ENCODE results near the gene NME5.

Gene NME5

DNA sequence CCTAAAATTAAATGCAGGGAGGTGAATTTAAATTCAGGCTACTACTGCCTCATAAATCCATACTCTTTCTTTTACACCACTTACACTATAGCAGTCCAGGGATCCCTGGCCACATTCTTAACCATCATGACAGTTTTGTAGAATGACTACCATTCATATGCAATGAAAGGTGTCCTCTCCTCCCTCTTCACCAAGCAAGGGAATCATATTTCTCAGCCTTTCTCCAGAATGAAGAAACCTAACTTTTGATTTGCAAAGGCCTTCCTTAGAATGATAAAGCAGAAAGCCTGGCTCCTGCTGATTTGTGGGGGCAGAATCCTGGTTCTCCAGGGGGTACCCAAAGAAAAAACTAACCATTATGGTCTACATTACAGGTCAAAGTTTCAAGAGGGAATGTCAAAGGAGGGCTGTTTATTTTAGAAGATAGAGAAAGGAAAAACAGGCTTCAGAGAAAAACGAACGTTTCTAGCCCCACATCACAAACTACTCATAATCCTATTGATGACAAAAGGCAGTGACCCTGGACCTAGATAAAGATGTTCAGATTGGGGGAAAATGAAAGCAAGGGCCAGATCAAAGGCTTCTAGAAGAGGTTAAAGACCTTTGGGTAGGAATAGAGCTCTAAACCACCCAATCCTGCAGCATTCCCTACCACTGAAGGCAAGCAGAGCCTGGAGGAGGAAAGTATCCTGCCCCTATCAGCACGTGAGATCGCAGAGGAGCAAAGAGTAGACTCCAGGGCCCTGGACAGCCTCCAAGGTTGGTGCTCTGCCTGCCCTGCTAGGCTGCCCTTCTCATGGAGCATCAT is 43.9 kb downstream of the NME5 start:
- TF ChIP-seq CTCF (IDR thresholded peaks at IDR 0.05; ENCODE audit: low read depth, low read length): no peak
- DNase-seq (ENCODE audit: extremely low read depth, low read depth): no peak

GRCh38 chr5:138093036-138093435 is 46.2 kb downstream of the NME5 start:
- TF ChIP-seq CTCF (IDR thresholded peaks at IDR 0.05; ENCODE audit: low read depth, low read length): no peak
- DNase-seq (ENCODE audit: extremely low read depth, low read depth): no peak

- TF ChIP-seq CTCF (IDR thresholded peaks at IDR 0.05; ENCODE audit: low read depth, low read length): no peak
- no peak for DNase-seq (ENCODE audit: extremely low read depth, low read depth)
Observed at GRCh38 chr5:138092301-138092700, 46.9 kb downstream of the NME5 start.

DNA sequence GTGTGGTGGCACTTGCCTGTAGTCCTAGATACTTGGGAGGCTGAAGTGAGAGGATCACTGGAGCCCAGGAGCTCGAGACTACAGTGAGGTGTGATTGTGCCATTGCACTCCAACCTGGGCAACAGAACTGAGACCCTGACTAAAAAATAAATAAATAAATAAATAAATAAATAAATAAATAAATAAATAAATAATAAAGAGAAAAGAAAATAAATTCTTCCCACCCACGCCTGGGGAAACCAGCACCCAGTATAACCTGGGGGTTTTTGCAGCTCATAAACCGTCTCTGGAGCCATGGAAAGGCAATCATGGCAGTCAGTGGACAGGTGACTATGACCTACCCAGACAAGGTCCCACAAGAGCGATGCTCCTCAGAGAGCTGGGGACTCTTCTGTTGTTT is 47.5 kb downstream of the NME5 start:
- no peak for TF ChIP-seq CTCF (IDR thresholded peaks at IDR 0.05; ENCODE audit: low read depth, low read length)
- DNase-seq (ENCODE audit: extremely low read depth, low read depth): no peak

DNA sequence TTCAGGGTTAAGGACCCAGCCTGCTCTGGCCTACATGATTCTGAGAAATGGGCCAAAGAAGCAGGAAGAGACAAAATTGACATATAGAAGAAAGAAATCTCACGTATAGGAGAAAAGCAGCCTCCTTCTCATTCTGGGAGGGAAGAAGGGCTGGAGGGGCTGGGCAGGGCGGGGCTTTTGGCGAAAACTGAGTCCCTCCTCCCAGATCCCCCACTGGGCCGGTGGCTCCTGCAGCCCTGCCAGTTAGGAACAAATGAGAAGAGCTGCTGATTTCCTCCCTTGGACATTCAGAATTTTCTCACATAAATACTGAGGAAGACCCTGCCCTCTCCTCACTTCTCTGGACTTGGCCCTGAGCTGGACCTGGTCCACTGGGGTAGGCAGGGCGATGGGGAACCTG is 55.5 kb downstream of the NME5 start, which contains the start of gene WNT8A:
Gene WNT8A (plus strand): TSS at position 332 of the 400 bp plus-strand sequence. CDS start 95 bp downstream, outside the sequence.
- DNase-seq (ENCODE audit: extremely low read depth, low read depth): no peak
- no peak for TF ChIP-seq CTCF (IDR thresholded peaks at IDR 0.05; ENCODE audit: low read depth, low read length)

DNA sequence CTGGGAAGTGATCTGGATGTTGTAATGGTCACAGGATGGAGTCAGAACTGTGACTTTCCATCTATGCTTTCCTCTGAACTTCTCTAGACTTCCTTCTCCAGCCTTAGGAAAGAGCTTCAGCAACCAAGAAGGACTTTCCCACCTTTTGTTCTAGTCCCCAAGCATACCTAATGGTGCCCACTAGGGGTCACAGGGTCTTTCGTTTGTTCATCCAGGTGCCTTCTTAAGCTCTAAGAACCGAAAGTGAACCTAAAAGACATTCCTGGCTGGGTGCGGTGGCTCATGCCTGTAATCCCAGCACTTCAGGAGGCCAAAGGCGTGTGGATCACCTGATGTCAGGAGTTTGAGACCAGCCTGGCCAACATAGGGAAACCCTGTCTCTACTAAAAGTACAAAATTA is 57.2 kb downstream of the NME5 start:
- TF ChIP-seq CTCF (IDR thresholded peaks at IDR 0.05; ENCODE audit: low read depth, low read length): no peak
- DNase-seq (ENCODE audit: extremely low read depth, low read depth): no peak

GRCh38 chr5:138078006-138078643 is 61.1 kb downstream of the NME5 start:
- no peak for DNase-seq (ENCODE audit: extremely low read depth, low read depth)
- TF ChIP-seq CTCF (IDR thresholded peaks at IDR 0.05; ENCODE audit: low read depth, low read length): no peak

Data from AG09319 (cell line).